Loucy (cell line): ENCODE data around the gene TNS3.

ENCODE experiments used
- H2AFZ ChIP-seq: fragments of 200-600 bp; sonication (generic); 2 replicates; pipeline ENCODE4 v1.6.0; 2016; ENCODE audit warnings: antibody characterized with exemption, mild to moderate bottlenecking, low read length, moderate library complexity
- H3F3A ChIP-seq: fragments of 200-600 bp; 2 replicates; pipeline ENCODE4 v1.6.0; 2016; ENCODE audit warnings: antibody characterized with exemption, low read depth, mild to moderate bottlenecking
- H3K27me3 ChIP-seq: fragments of 200-600 bp; sonication (generic); 2 replicates; pipeline ENCODE4 v1.6.1; 2014; ENCODE audit warnings: low read length, mild to moderate bottlenecking; ENCODE audit not compliant: insufficient read depth, poor library complexity, severe bottlenecking
- H3K36me3 ChIP-seq: fragments of 200-600 bp; sonication (generic); 2 replicates; pipeline ENCODE4 v1.6.1; 2016; ENCODE audit warnings: low read length; ENCODE audit not compliant: insufficient read depth
- H3K4me1 ChIP-seq: fragments of 200-600 bp; sonication (generic); 2 replicates; pipeline ENCODE4 v1.5.1; 2014; ENCODE audit warnings: low read length, mild to moderate bottlenecking; ENCODE audit not compliant: insufficient read depth, poor library complexity, severe bottlenecking
- H3K4me2 ChIP-seq: fragments of 200-600 bp; sonication (generic); 2 replicates; pipeline ENCODE4 v1.6.0; 2014; ENCODE audit warnings: antibody characterized with exemption, low read length, low read depth, mild to moderate bottlenecking; ENCODE audit not compliant: poor library complexity, severe bottlenecking
- H3K4me3 ChIP-seq: fragments of 200-600 bp; sonication (generic); 2 replicates; pipeline ENCODE4 v1.5.1; 2014; ENCODE audit warnings: low read length, mild to moderate bottlenecking, mixed read lengths; ENCODE audit not compliant: poor library complexity, severe bottlenecking
- H3K79me2 ChIP-seq: fragments of 200-600 bp; sonication (generic); 2 replicates; pipeline ENCODE4 v1.6.1; 2014; ENCODE audit warnings: low read length; ENCODE audit not compliant: insufficient read depth
- H3K9ac ChIP-seq: fragments of 200-600 bp; sonication (generic); 2 replicates; pipeline ENCODE4 v1.6.0; 2014; ENCODE audit warnings: mild to moderate bottlenecking, low read depth, low read length, moderate library complexity; ENCODE audit not compliant: poor library complexity, severe bottlenecking
- H3K9me2 ChIP-seq: fragments of 200-600 bp; sonication (generic); replicated peaks from 2 replicates; pipeline ENCODE4 v1.6.1; 2016; ENCODE audit warnings: low read depth, low read length, mixed read lengths
- H3K9me3 ChIP-seq: fragments of 200-600 bp; sonication (generic); 2 replicates; pipeline ENCODE4 v1.6.1; 2014; ENCODE audit warnings: mild to moderate bottlenecking, antibody characterized with exemption, low read length, low read depth; ENCODE audit not compliant: insufficient read depth
- H4K20me1 ChIP-seq: fragments of 200-600 bp; sonication (generic); 2 replicates; pipeline ENCODE4 v1.6.0; 2014; ENCODE audit warnings: antibody characterized with exemption, low read length, mild to moderate bottlenecking; ENCODE audit not compliant: insufficient read depth, poor library complexity, severe bottlenecking
- EZH2phosphoT487 ChIP-seq: fragments of 200-600 bp; IDR thresholded peaks from 2 replicates; pipeline ENCODE4 v1.6.1; 2018; ENCODE audit warnings: antibody characterized with exemption, mild to moderate bottlenecking, moderate library complexity, borderline replicate concordance
- TF ChIP-seq, protein P1 (sequence below): fragments of 200-600 bp; sonication (generic); conservative IDR thresholded peaks from 2 replicates; pipeline ENCODE4 v1.5.1; 2014; ENCODE audit warnings: mild to moderate bottlenecking, antibody characterized with exemption, low read length

TNS3 gene

DNA sequence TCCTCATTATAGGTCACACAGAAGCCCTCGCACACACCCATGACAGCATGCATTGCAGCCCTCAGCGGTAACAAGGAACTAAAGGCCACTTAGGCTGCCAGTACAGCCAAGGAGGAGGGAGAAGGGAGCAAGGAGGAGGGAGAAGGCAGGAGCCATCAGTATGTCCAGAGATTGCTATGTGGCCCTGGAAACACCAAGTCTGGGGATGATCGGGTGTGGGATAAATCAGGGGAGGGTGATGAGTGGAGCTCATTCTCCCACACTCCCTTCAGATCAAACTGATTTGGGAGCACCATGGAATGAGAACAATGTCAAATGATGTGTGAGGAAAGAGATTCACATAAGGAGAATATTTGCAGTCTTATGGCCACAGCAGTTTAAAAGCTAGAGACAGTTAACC, 350.9 kb downstream of the TNS3 start:
- Histone ChIP-seq H3F3A (no peaks in the 10 kb centered on the region), H3K9ac (no peak overlapping the region), H2AFZ (no peak overlapping the region), H3K36me3 (no peaks in the 10 kb centered on the region), H3K9me2 (no peaks in the 10 kb centered on the region), H3K79me2 (no peaks in the 10 kb centered on the region), H3K27me3 (no peaks in the 10 kb centered on the region), H3K4me3 (no peak overlapping the region), H3K4me1 (no peaks in the 10 kb centered on the region), H3K9me3 (no peaks in the 10 kb centered on the region; the same call in 1 of the 2 replicates), H3K4me2 (no peak overlapping the region), H4K20me1 (no peaks in the 10 kb centered on the region)
- TF ChIP-seq, protein P1, sequence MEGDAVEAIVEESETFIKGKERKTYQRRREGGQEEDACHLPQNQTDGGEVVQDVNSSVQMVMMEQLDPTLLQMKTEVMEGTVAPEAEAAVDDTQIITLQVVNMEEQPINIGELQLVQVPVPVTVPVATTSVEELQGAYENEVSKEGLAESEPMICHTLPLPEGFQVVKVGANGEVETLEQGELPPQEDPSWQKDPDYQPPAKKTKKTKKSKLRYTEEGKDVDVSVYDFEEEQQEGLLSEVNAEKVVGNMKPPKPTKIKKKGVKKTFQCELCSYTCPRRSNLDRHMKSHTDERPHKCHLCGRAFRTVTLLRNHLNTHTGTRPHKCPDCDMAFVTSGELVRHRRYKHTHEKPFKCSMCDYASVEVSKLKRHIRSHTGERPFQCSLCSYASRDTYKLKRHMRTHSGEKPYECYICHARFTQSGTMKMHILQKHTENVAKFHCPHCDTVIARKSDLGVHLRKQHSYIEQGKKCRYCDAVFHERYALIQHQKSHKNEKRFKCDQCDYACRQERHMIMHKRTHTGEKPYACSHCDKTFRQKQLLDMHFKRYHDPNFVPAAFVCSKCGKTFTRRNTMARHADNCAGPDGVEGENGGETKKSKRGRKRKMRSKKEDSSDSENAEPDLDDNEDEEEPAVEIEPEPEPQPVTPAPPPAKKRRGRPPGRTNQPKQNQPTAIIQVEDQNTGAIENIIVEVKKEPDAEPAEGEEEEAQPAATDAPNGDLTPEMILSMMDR: no peak
- no peak for TF ChIP-seq EZH2phosphoT487

DNA sequence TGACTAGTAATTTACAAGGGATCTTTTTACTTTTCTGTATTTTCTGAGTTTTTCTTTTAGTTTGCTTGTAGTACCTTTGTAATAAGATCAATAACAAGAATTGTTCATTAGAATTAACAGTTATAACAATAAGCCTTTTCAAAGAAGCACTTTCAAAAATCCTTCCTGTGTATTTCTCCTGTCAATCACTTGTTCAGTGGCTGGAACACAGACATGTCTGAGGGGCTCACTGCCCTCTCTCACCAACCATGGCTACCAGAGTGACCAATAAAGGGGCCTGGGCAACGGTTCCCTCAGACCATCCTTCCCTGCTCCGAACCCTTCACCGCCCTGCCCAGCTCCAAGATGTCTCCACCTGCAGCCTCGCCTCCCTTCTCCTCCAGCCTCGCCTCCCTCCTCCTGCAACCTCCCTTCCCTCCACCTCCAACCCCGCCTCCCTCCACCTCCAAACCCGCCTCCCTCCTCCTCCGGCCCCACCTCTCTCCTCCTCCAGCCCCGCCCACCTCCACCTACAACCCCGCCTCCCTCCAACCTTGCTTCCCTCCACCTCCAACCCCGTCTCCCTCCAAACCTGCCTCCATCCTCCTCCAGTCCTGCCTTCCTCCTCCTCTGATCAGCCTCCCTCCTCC, 353.4 kb downstream of the TNS3 start:
- Histone ChIP-seq H3K9ac (no peak overlapping the region), H3K79me2 (no peaks in the 10 kb centered on the region), H3K9me2 (no peaks in the 10 kb centered on the region), H3K9me3 (no peaks in the 10 kb centered on the region; the same call in 1 of the 2 replicates), H3K36me3 (no peaks in the 10 kb centered on the region), H3K4me1 (no peaks in the 10 kb centered on the region), H4K20me1 (no peaks in the 10 kb centered on the region), H2AFZ (no peak overlapping the region), H3F3A (no peaks in the 10 kb centered on the region), H3K4me3 (no peak overlapping the region), H3K4me2 (no peak overlapping the region), H3K27me3 (no peaks in the 10 kb centered on the region)
- TF ChIP-seq EZH2phosphoT487: no peak
- TF ChIP-seq, protein P1: no peak

DNA sequence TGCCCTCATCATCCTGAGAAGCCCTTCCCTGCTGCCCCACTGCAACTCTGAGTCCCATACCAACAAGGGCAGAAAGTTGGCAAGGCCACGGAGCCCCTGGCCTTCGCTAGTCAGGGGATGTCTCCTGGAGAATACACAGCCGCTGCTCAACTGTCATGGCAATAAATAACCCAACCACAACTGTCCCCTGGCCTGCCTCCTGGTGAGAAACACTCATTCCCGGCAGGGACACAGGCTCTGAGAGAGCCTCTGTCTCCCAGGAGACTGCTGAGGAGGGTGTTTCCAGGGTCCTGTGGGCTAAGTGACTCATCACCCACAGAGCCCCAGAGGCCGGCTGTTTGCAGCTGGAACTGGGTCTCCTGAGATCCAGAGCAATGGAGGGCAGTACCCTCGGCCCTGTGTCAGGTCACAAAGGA, 354.1 kb downstream of the TNS3 start:
- Histone ChIP-seq H3K9me2 (no peaks in the 10 kb centered on the region), H3K4me1 (no peaks in the 10 kb centered on the region), H4K20me1 (no peaks in the 10 kb centered on the region), H3K27me3 (no peaks in the 10 kb centered on the region), H3K4me2 (no peak overlapping the region), H3K36me3 (no peaks in the 10 kb centered on the region), H3K9ac (no peak overlapping the region), H2AFZ (no peak overlapping the region), H3K9me3 (no peaks in the 10 kb centered on the region; the same call in 1 of the 2 replicates), H3F3A (no peaks in the 10 kb centered on the region), H3K4me3 (no peak overlapping the region), H3K79me2 (no peaks in the 10 kb centered on the region)
- TF ChIP-seq, protein P1: no peak
- no peak for TF ChIP-seq EZH2phosphoT487
